Gastroesophageal sphincter (tissue), 4 donors: ENCODE measurements around the gene GMDS. TPM values are rescaled to one million over a fixed set of nuclear protein-coding genes. Genes with fewer than 3 reads are reported as not detected.

Experiments
- ATAC-seq: fragments of 150-250 bp; one replicate; pipeline ENCODE4 v1.9.1; 2016; ENCODE audit warnings: mild to moderate bottlenecking, moderate library complexity
- H3K27ac ChIP-seq, 4 donors: fragments of 200-600 bp; sonication (generic) in 3 of 4; 1 replicate in 3 of 4; 2 replicates in 1 of 4; pipeline ENCODE4 v1.5.1; 2016 to 2019
- H3K27me3 ChIP-seq: fragments of 200-600 bp; sonication (generic); one replicate; pipeline ENCODE4 v1.5.1; 2019
- H3K36me3 ChIP-seq, 2 donors: fragments of 200-600 bp; sonication (generic); one replicate each; pipeline ENCODE4 v1.5.1; 2019; ENCODE audit warnings: control low read depth in 1 of 2
- H3K4me1 ChIP-seq, 3 donors: fragments of 200-600 bp; sonication (generic); 1 replicate in 2 of 3; 2 replicates in 1 of 3; pipeline ENCODE4 v1.5.1; 2016 to 2019; ENCODE audit warnings: control low read depth in 2 of 3
- H3K4me3 ChIP-seq, 2 donors: fragments of 200-600 bp; sonication (generic); one replicate each; pipeline ENCODE4 v1.5.1; 2019; ENCODE audit warnings: mild to moderate bottlenecking in 1 of 2, moderate library complexity in 1 of 2
- H3K9me3 ChIP-seq, 3 donors: fragments of 200-600 bp; sonication (generic); one replicate each; pipeline ENCODE4 v1.5.1; 2017 to 2019; ENCODE audit warnings: control low read depth in 2 of 3
- EP300 ChIP-seq: sonication (generic); formaldehyde crosslinking; IDR thresholded peaks from one replicate; pipeline ENCODE4 v1.6.1; 2017; ENCODE audit warnings: antibody characterized with exemption, mild to moderate bottlenecking
- POLR2A ChIP-seq, 2 donors: fragments of 450-650 bp; IDR thresholded peaks; one replicate each; pipeline ENCODE4 v1.6.1; 2017; ENCODE audit warnings: antibody characterized with exemption in 2 of 2, mild to moderate bottlenecking in 2 of 2, moderate library complexity in 1 of 2
- POLR2AphosphoS5 ChIP-seq: sonication (generic); formaldehyde crosslinking; IDR thresholded peaks from one replicate; pipeline ENCODE4 v1.6.1; 2017; ENCODE audit warnings: antibody characterized with exemption
- WGBS, 2 donors: methylation state at CpG; one replicate each; pipeline ENCODE4 v1.1.5; 2018; ENCODE audit warnings: low coverage in 1 of 2; 5-methylcytosine and 5-hydroxymethylcytosine counted together
- total RNA-seq, 4 donors: library from RNA; depleted of rRNA; stranded (reverse); fragments of >200 nt; gene quantifications; one replicate each; pipeline ENCODE4 v1.1.0, GENCODE V29; 2016
- TF ChIP-seq, protein P1 (sequence below), 4 experiments: fragments of 200-600 bp in 2 of 4; fragments of 450-650 bp in 2 of 4; sonication (generic) in 1 of 4; IDR thresholded peaks; one replicate each; pipeline ENCODE4 v1.5.1; 2017 to 2019; ENCODE audit warnings: antibody characterized with exemption in 4 of 4, mild to moderate bottlenecking in 2 of 4, moderate library complexity in 2 of 4

The GMDS gene
- total RNA-seq, 4 donors from 2014 or later, result 5.0 to 14.7 (median 6.4) TPM

DNA sequence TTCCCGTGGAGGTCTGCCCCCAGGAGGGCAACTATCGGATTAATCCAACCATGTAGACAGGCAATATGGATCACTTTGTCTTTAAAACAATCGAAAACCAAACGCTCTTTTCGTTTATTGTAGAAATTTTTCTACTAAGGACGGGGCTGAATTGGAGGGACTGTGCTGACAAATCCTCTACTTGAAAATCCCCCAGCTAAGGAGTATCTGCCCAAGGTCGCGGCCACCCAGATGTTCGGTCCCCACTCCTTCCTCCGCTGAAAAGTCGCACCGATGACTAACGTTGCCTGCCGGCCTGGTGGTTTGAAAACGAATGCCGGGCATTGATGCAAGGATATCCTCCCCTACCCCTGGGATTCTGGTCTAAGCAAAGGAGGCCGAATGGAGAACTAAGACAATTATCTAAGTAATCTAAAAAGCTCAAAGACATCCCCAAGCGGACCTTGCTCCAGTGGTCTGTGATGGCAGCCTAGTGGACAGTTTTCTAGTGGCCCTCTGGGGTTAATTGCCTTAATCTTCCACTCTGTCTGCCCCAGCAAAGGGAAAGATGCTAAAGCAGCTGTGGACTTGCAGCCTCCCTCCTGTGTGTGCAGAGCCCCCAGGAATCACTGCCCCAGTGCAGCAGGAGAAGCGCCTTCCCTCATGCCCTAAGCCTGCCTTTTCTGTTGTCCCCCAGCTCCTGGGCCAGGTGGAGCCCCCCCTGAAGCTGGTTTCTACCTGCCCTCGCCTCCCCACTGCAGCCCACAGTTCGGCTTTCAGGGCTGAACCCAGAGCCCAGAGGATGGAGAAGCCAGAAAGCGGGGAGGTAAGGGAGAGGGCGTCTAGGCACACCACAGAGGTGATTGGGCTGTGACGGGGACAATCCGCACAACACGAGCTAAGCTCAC lies 639.3 kb downstream of the GMDS start:
- Histone ChIP-seq H3K9me3 (no peaks in the 10 kb centered on the region), H3K27me3 (peaks cover 90% of the 10 kb centered on the region), H3K4me3 (no peak overlapping the region), H3K27ac (no peak overlapping the region), H3K4me1 (peaks cover 0 to 57% (median 12%) of the 10 kb centered on the region in 3 donors), H3K36me3 (no peaks in the 10 kb centered on the region)
- no peak for ATAC-seq
- WGBS, 2 donors, result 30 to 48% methylated on average over 6 to 8 of the region's 26 CpGs
- TF ChIP-seq POLR2AphosphoS5 (peak; percentile 6), EP300 (no peak), POLR2A (IDR thresholded peaks at IDR 0.05) (no peak)
- TF ChIP-seq, protein P1, sequence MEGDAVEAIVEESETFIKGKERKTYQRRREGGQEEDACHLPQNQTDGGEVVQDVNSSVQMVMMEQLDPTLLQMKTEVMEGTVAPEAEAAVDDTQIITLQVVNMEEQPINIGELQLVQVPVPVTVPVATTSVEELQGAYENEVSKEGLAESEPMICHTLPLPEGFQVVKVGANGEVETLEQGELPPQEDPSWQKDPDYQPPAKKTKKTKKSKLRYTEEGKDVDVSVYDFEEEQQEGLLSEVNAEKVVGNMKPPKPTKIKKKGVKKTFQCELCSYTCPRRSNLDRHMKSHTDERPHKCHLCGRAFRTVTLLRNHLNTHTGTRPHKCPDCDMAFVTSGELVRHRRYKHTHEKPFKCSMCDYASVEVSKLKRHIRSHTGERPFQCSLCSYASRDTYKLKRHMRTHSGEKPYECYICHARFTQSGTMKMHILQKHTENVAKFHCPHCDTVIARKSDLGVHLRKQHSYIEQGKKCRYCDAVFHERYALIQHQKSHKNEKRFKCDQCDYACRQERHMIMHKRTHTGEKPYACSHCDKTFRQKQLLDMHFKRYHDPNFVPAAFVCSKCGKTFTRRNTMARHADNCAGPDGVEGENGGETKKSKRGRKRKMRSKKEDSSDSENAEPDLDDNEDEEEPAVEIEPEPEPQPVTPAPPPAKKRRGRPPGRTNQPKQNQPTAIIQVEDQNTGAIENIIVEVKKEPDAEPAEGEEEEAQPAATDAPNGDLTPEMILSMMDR (IDR thresholded peaks at IDR 0.05), result no peak

DNA sequence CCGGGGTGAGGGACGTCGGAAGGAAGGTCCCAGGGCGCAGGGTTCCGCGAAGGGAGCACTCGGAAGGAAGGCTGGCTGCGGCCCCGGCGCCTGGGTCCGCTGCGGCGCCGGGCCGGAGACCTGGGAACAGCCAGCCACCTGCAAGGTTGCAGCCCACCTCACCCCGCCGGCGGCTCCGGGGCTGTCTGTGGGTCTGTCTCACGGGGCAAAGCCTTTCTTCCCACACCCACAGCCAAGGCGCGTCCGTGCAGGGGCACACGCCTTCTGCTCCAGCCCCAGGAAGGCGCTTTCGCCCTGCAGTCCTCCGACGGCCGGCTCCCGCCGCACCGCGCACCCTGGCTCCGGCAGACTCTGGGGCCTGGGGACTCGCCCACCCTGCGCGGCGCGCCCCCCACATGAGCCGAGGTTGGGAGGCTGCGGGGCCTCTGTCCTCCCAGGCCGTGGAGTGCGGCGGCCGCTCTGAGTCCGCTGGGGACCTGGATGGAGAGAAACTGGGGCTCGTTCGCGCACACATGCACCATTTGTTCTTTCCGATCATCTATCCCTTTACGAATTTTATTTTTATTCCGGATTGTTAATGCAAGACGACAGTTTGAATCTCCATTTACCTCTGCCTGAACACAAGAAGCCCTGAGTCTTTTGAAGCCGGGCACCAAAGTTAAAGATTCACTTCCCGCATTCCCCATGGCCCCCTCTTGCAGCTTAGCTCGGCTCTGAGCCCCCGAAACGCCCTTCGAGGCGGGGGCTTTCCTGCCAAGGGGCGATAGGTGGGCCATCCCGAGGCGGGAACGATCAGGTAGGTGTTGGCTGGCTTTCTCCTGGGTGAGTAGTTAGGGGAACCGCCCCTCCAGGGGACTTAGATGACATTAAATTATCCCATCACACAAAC lies 640.2 kb downstream of the GMDS start:
- 17 to 20% methylated on average over 3 to 10 of the region's 65 CpGs for WGBS, 2 donors
- ATAC-seq, result no peak

DNA sequence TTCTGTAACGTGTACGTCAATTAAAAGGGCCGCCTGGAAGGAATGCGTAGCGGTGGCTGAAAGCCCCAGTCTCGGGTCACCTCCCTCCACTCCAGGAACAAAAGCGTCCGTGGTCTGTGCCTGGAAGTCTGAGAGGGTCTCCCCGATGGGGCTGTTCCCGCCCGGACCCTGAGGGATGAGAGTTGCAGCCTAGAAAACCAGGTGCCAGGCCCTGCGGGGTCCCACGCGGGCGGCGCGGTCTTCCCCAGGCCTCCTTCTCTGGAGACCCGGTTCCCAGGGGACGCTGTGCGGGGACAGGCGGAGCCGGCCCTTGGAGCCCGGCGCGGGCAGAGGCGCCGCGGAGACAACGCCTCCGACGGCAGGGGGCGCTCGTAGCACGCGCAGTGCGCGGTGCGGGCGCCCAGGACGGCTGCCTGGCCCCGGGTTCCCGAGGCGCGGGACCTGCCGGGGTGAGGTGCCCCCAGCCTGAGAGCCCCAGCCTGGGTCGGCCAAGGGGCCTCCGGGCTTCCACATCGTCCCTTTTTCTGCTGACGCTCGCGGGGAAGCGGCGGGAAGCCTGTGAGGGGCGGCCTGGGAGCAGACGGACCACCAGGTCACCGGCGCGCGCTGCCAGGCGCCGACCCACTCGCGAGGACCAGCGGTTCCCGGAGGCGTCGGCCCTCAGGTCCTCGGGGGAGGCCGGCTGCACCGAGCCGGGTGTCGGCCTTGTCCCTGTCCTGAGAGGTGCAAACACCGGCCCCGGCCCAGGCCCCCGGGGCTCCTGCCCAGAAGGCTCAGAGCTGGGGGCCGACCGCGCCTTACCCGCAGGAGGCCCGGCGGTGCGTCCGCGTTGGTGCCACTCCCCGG lies 641.0 kb downstream of the GMDS start:
- Histone ChIP-seq H3K27ac (no peak overlapping the region), H3K27me3 (peaks cover 96% of the 10 kb centered on the region), H3K4me3 (peak overlapping the region; percentile 26 to 52), H3K36me3 (no peaks in the 10 kb centered on the region), H3K9me3 (no peaks in the 10 kb centered on the region), H3K4me1 (peaks cover 0 to 47% (median 12%) of the 10 kb centered on the region in 3 donors)
- peak; percentile 74 for ATAC-seq
- no peak for TF ChIP-seq POLR2AphosphoS5
- TF ChIP-seq, protein P1 (IDR thresholded peaks at IDR 0.05), result peak in 3 of 4 experiments; percentile 94 to 100 (median 95)
- 0% methylated on average over 1 of the region's 85 CpGs; no CpG with 5 or more reads in 1 of the 2 donors for WGBS, 2 donors

More for the DNA sequence above, 640.2 kb downstream of the GMDS start:
- H3K4me3 ChIP-seq, result peak overlapping the region; percentile 26 to 52
- H3K4me1 ChIP-seq, result peaks cover 0 to 48% (median 12%) of the 10 kb centered on the region in 3 donors
- no peaks in the 10 kb centered on the region for H3K36me3 ChIP-seq
- H3K9me3 ChIP-seq, result no peaks in the 10 kb centered on the region
- TF ChIP-seq, protein P1 (IDR thresholded peaks at IDR 0.05), result no peak
- TF ChIP-seq EP300, result no peak
- no peak for TF ChIP-seq POLR2AphosphoS5
- TF ChIP-seq POLR2A (IDR thresholded peaks at IDR 0.05), result no peak
- H3K27me3 ChIP-seq, result peaks cover 89% of the 10 kb centered on the region
- H3K27ac ChIP-seq, result no peak overlapping the region

DNA sequence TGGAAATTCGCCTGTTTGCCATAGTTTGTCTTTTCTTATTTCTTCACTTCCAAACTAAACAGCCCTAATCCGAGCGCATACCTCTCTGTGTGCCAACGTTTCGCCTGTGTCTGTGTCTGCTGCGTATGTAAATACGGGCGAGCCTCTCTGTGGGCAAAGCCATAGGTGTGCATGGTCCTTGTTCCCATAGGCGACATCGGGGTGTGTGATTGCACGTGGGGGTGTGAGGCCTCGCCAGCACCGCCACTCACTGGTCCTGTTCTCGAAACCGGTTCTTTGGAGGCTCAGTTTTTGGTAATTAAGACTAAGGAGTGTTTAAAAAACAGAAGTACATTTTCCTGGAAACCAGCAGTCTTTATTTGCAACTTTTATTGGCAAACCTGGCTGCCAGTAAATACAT lies 641.7 kb downstream of the GMDS start:
- no peak for ATAC-seq
- Histone ChIP-seq H3K36me3 (no peaks in the 10 kb centered on the region), H3K27me3 (peaks cover 96% of the 10 kb centered on the region), H3K4me3 (no peak overlapping the region), H3K27ac (no peak overlapping the region), H3K9me3 (no peaks in the 10 kb centered on the region), H3K4me1 (peaks cover 0 to 41% (median 12%) of the 10 kb centered on the region in 3 donors)
- no peak for TF ChIP-seq POLR2A (IDR thresholded peaks at IDR 0.05)
- 83 to 89% methylated on average over 15 of the region's 15 CpGs for WGBS, 2 donors
